Neural progenitor cell (in vitro differentiated cells): Measurements from ENCODE around the gene GABBR2. TPM values are rescaled to one million over a fixed set of nuclear protein-coding genes. Genes with fewer than 3 reads are reported as not detected.

Experiments used
- DNase-seq: peaks from one replicate; pipeline ENCODE4 v3.0.0-alpha.2; 2016; ENCODE audit warnings: low spot score
- H2AFZ ChIP-seq: fragments of 200-600 bp; sonication (generic); replicated peaks from 2 replicates; pipeline ENCODE4 v1.6.1; 2016; ENCODE audit warnings: antibody characterized with exemption
- H3F3A ChIP-seq: fragments of 200-600 bp; sonication (generic); 2 replicates; pipeline ENCODE4 v1.6.1; 2016; ENCODE audit warnings: antibody characterized with exemption, low read depth
- H3K27ac ChIP-seq: fragments of 200-600 bp; sonication (generic); 2 replicates; pipeline ENCODE4 v1.5.1; 2016; ENCODE audit warnings: mild to moderate bottlenecking
- H3K27me3 ChIP-seq: fragments of 200-600 bp; sonication (generic); 2 replicates; pipeline ENCODE4 v1.6.1; 2016; ENCODE audit warnings: mild to moderate bottlenecking, moderate library complexity
- H3K36me3 ChIP-seq: fragments of 200-600 bp; sonication (generic); 2 replicates; pipeline ENCODE4 v1.5.1; 2016
- H3K4me1 ChIP-seq: fragments of 200-600 bp; sonication (generic); 2 replicates; pipeline ENCODE4 v1.6.1; 2016; ENCODE audit warnings: mixed run types
- H3K4me2 ChIP-seq: fragments of 200-600 bp; sonication (generic); 2 replicates; pipeline ENCODE4 v1.6.1; 2016
- H3K4me3 ChIP-seq: fragments of 200-600 bp; sonication (generic); 2 replicates; pipeline ENCODE4 v1.5.1; 2016
- H3K79me2 ChIP-seq: fragments of 200-600 bp; sonication (generic); 2 replicates; pipeline ENCODE4 v1.6.1; 2016; ENCODE audit warnings: low read depth
- H3K9ac ChIP-seq: fragments of 200-600 bp; sonication (generic); 2 replicates; pipeline ENCODE4 v1.6.1; 2016
- H3K9me3 ChIP-seq: fragments of 200-600 bp; sonication (generic); 2 replicates; pipeline ENCODE4 v1.5.1; 2016; ENCODE audit warnings: low read depth
- H4K20me1 ChIP-seq: fragments of 200-600 bp; sonication (generic); 2 replicates; pipeline ENCODE4 v1.6.1; 2016; ENCODE audit warnings: low read depth
- H3K27ac Mint-ChIP-seq: 3 replicates; pipeline ENCODE4 v1.8.0; 2021; ENCODE audit warnings: mixed read lengths
- H3K27me3 Mint-ChIP-seq: 2 replicates; pipeline ENCODE4 v1.8.0; 2022; ENCODE audit warnings: low read depth, mild to moderate bottlenecking, inconsistent platforms, moderate library complexity, mixed read lengths; ENCODE audit not compliant: insufficient read depth
- H3K36me3 Mint-ChIP-seq: 3 replicates; pipeline ENCODE4 v1.8.0; 2021; ENCODE audit warnings: mixed read lengths
- H3K4me1 Mint-ChIP-seq: 3 replicates; pipeline ENCODE4 v1.8.0; 2021; ENCODE audit warnings: mixed read lengths
- H3K4me3 Mint-ChIP-seq: 3 replicates; pipeline ENCODE4 v1.8.0; 2021; ENCODE audit warnings: mild to moderate bottlenecking, moderate library complexity, mixed read lengths
- H3K9me3 Mint-ChIP-seq: 3 replicates; pipeline ENCODE4 v1.8.0; 2020; ENCODE audit warnings: mixed read lengths
- CTCF ChIP-seq: fragments of 200-600 bp; sonication (generic); IDR thresholded peaks from 2 replicates; pipeline ENCODE4 v1.5.1; 2017; ENCODE audit warnings: antibody characterized with exemption, mild to moderate bottlenecking
- EZH2 ChIP-seq: fragments of 200-600 bp; sonication (generic); IDR thresholded peaks from 2 replicates; pipeline ENCODE4 v1.6.1; 2017; ENCODE audit warnings: antibody characterized with exemption, mild to moderate bottlenecking, moderate library complexity
- EZH2phosphoT487 ChIP-seq: fragments of 200-600 bp; sonication (generic); IDR thresholded peaks from 2 replicates; pipeline ENCODE4 v1.6.1; 2017; ENCODE audit warnings: antibody characterized with exemption
- total RNA-seq: library from RNA; depleted of rRNA; stranded (reverse); fragments of >200 nt; gene quantifications from 2 replicates; pipeline ENCODE4 v1.2.3, GENCODE V29; 2015; ENCODE audit warnings: low replicate concordance

The GABBR2 gene
- total RNA-seq, 1 donor from 2014 or later = not detected

GRCh38 chr9:98409719-98410118 is 299.0 kb downstream of the GABBR2 start:
- H3K36me3 Mint-ChIP-seq = no peaks in the 10 kb centered on the region
- H3K27ac ChIP-seq = no peak overlapping the region
- no peaks in the 10 kb centered on the region for H3K27me3 ChIP-seq
- H3K9me3 ChIP-seq = no peaks in the 10 kb centered on the region
- no peak overlapping the region for H3K9ac ChIP-seq
- no peak overlapping the region for H3K4me2 ChIP-seq
- H2AFZ ChIP-seq = peak overlapping the region; percentile 97
- H3K27ac Mint-ChIP-seq = no peak overlapping the region
- no peak for TF ChIP-seq EZH2phosphoT487
- no peak for TF ChIP-seq CTCF
- no peak for TF ChIP-seq EZH2
- peaks cover 12% of the 10 kb centered on the region for H3K4me1 Mint-ChIP-seq
- no peaks in the 10 kb centered on the region for H3K79me2 ChIP-seq
- no peaks in the 10 kb centered on the region for H3K9me3 Mint-ChIP-seq
- no peaks in the 10 kb centered on the region for H3K36me3 ChIP-seq
- H3F3A ChIP-seq = no peaks in the 10 kb centered on the region
- no peak overlapping the region for H3K4me3 ChIP-seq
- no peaks in the 10 kb centered on the region for H4K20me1 ChIP-seq
- no peak for DNase-seq
- H3K4me1 ChIP-seq = no peaks in the 10 kb centered on the region
- H3K4me3 Mint-ChIP-seq = no peak overlapping the region
- peaks cover 6% of the 10 kb centered on the region for H3K27me3 Mint-ChIP-seq

- Histone ChIP-seq H3F3A (no peaks in the 10 kb centered on the region), H3K9me3 (no peaks in the 10 kb centered on the region), H3K4me2 (no peak overlapping the region), H3K4me1 (no peaks in the 10 kb centered on the region), H3K36me3 (no peaks in the 10 kb centered on the region), H3K79me2 (no peaks in the 10 kb centered on the region), H3K27me3 (no peaks in the 10 kb centered on the region), H2AFZ (no peak overlapping the region), H4K20me1 (no peaks in the 10 kb centered on the region), H3K27ac (no peak overlapping the region), H3K9ac (no peak overlapping the region), H3K4me3 (no peak overlapping the region)
- Mint-ChIP-seq H3K9me3 (no peaks in the 10 kb centered on the region), H3K4me1 (peaks cover 12% of the 10 kb centered on the region), H3K27me3 (peaks cover 2% of the 10 kb centered on the region), H3K27ac (no peak overlapping the region), H3K36me3 (no peaks in the 10 kb centered on the region), H3K4me3 (no peak overlapping the region)
- TF ChIP-seq EZH2phosphoT487 = no peak
- no peak for TF ChIP-seq EZH2
- no peak for TF ChIP-seq CTCF
- no peak for DNase-seq
Observed at GRCh38 chr9:98406469-98406868, 302.3 kb downstream of the GABBR2 start.

- DNase-seq = no peak
- Mint-ChIP-seq H3K36me3 (no peaks in the 10 kb centered on the region), H3K27me3 (peaks cover 2% of the 10 kb centered on the region), H3K27ac (no peak overlapping the region), H3K9me3 (no peaks in the 10 kb centered on the region), H3K4me3 (no peak overlapping the region), H3K4me1 (no peaks in the 10 kb centered on the region)
- H3K27ac ChIP-seq = no peak overlapping the region
- H3K27me3 ChIP-seq = no peaks in the 10 kb centered on the region
- no peaks in the 10 kb centered on the region for H3F3A ChIP-seq
- no peak overlapping the region for H3K4me3 ChIP-seq
- no peaks in the 10 kb centered on the region for H3K4me1 ChIP-seq
- no peaks in the 10 kb centered on the region for H3K36me3 ChIP-seq
- H2AFZ ChIP-seq = no peak overlapping the region
- H3K9ac ChIP-seq = no peak overlapping the region
- H4K20me1 ChIP-seq = no peaks in the 10 kb centered on the region
- H3K4me2 ChIP-seq = no peak overlapping the region
- no peaks in the 10 kb centered on the region for H3K9me3 ChIP-seq
- no peaks in the 10 kb centered on the region for H3K79me2 ChIP-seq
- TF ChIP-seq EZH2 (no peak), EZH2phosphoT487 (no peak)
Observed at GRCh38 chr9:98404237-98404636, 304.5 kb downstream of the GABBR2 start.

- Histone ChIP-seq H3K79me2 (no peaks in the 10 kb centered on the region), H3K4me3 (no peak overlapping the region), H3K27me3 (no peaks in the 10 kb centered on the region), H3K4me1 (no peaks in the 10 kb centered on the region), H3F3A (no peaks in the 10 kb centered on the region), H3K4me2 (no peak overlapping the region), H3K9ac (no peak overlapping the region), H3K27ac (no peak overlapping the region), H3K36me3 (no peaks in the 10 kb centered on the region), H3K9me3 (no peaks in the 10 kb centered on the region), H4K20me1 (no peaks in the 10 kb centered on the region), H2AFZ (no peak overlapping the region)
- Mint-ChIP-seq H3K27me3 (no peaks in the 10 kb centered on the region), H3K9me3 (no peaks in the 10 kb centered on the region), H3K4me3 (no peak overlapping the region), H3K36me3 (no peaks in the 10 kb centered on the region), H3K27ac (no peak overlapping the region), H3K4me1 (no peaks in the 10 kb centered on the region)
- no peak for DNase-seq
- no peak for TF ChIP-seq EZH2
- no peak for TF ChIP-seq EZH2phosphoT487
- no peak for TF ChIP-seq CTCF
Observed at GRCh38 chr9:98403715-98404114, 305.0 kb downstream of the GABBR2 start.
